Stimulated activated CD8-positive, alpha-beta memory T cell treated with anti-CD3 and anti-CD28 coated beads, Interleukin-2, amount 100 ng/mL, for 1 hour (primary cell): ENCODE data around the gene KPNA1.

Experiments used
- DNase-seq, 2 donors: peaks; one replicate each; pipeline ENCODE4 v3.0.0-alpha.2; 2020; ENCODE audit warnings: low read depth in 2 of 2

The KPNA1 gene

GRCh38 chr3:122415104-122415744, 99.5 kb downstream of the KPNA1 start:
- DNase-seq, result no peak

- DNase-seq, result no peak
Measured at GRCh38 chr3:122414391-122414790, 100.3 kb downstream of the KPNA1 start.

- no peak for DNase-seq
Measured at GRCh38 chr3:122410639-122411038, 104.1 kb downstream of the KPNA1 start.

- no peak for DNase-seq
Measured at GRCh38 chr3:122410111-122410510, 104.6 kb downstream of the KPNA1 start.

- DNase-seq, result no peak
Measured at GRCh38 chr3:122409446-122409845, 105.3 kb downstream of the KPNA1 start.

GRCh38 chr3:122407946-122408345, 106.8 kb downstream of the KPNA1 start:
- no peak for DNase-seq

- no peak for DNase-seq
Measured at GRCh38 chr3:122406198-122406597, 108.5 kb downstream of the KPNA1 start.

- no peak for DNase-seq
Measured at GRCh38 chr3:122405015-122405414, 109.7 kb downstream of the KPNA1 start.

GRCh38 chr3:122403489-122403888, 111.2 kb downstream of the KPNA1 start:
- DNase-seq, result no peak

GRCh38 chr3:122398920-122399319, 115.8 kb downstream of the KPNA1 start:
- no peak for DNase-seq

- no peak for DNase-seq
Measured at GRCh38 chr3:122397201-122397600, 117.5 kb downstream of the KPNA1 start.

GRCh38 chr3:122396511-122396910, 118.2 kb downstream of the KPNA1 start:
- DNase-seq, result no peak

GRCh38 chr3:122395582-122395981, 119.2 kb downstream of the KPNA1 start:
- DNase-seq, result no peak

- DNase-seq, result no peak
Measured at GRCh38 chr3:122394173-122394572, 120.6 kb downstream of the KPNA1 start.

- no peak for DNase-seq
Measured at GRCh38 chr3:122392868-122393844, 121.6 kb downstream of the KPNA1 start.

GRCh38 chr3:122391681-122392446, 122.9 kb downstream of the KPNA1 start:
- no peak for DNase-seq

GRCh38 chr3:122390665-122391064, 124.1 kb downstream of the KPNA1 start:
- DNase-seq, result no peak

- no peak for DNase-seq
Measured at GRCh38 chr3:122389892-122390291, 124.8 kb downstream of the KPNA1 start.

- no peak for DNase-seq
Measured at GRCh38 chr3:122389197-122389596, 125.5 kb downstream of the KPNA1 start.

- no peak for DNase-seq
Measured at GRCh38 chr3:122387709-122388108, 127.0 kb downstream of the KPNA1 start.

- peak; percentile 82 to 86 for DNase-seq
Measured at GRCh38 chr3:122383771-122384697, 130.7 kb downstream of the KPNA1 start, which contains the start of gene FAM162A. Gene FAM162A, plus strand, starts transcription at chr3:122384182. Its CDS starts 84 bp downstream, at chr3:122384266.
